IMR-90 (cell line): Measurements from ENCODE around the gene SVOPL. TPM values are rescaled to one million over a fixed set of nuclear protein-coding genes. Genes with fewer than 3 reads are reported as not detected.

Experiments
- ATAC-seq: fragments of 200-7000 bp; cut with Tn5 transposase; 2 replicates; pipeline ENCODE4 v1.9.1; 2020; ENCODE audit warnings: low read depth, mild to moderate bottlenecking, moderate library complexity
- BruUV-seq: library from RNA; stranded (reverse); fragments of 400-500 nt; replicated peaks from 2 replicates; lab custom pipeline; 2021; lab: Mats Ljungman, UMichigan
- CTCF ChIA-PET: fragments of 300-600 bp; formaldehyde crosslinking; extraction: SDS; loops from one replicate; lab custom pipeline; 2021; ENCODE audit warnings: antibody characterized with exemption; lab: Yijun Ruan, JAX
- POLR2A ChIA-PET: fragments of 300-600 bp; sonication (Branson Sonifier 250); formaldehyde crosslinking; loops from one replicate; lab custom pipeline; 2022; ENCODE audit warnings: antibody characterized with exemption; ENCODE audit not compliant: unreplicated experiment; lab: Charles Lee
- DNase-seq: peaks from one replicate; pipeline ENCODE4 v3.0.0; 2013
- H2AFZ ChIP-seq: replicated peaks from 2 replicates; pipeline ENCODE3; 2013; ENCODE audit warnings: low read length, mild to moderate bottlenecking; ENCODE audit not compliant: poor library complexity
- H2AK5ac ChIP-seq: 2 replicates; pipeline ENCODE4 v1.6.1; 2013; ENCODE audit warnings: low read depth, low read length, inconsistent platforms
- H2AK9ac ChIP-seq: replicated peaks from 2 replicates; pipeline ENCODE3; 2013; ENCODE audit warnings: mild to moderate bottlenecking, low read depth, low read length, moderate library complexity; ENCODE audit not compliant: poor library complexity
- H2BK120ac ChIP-seq: 2 replicates; pipeline ENCODE4 v1.6.1; 2013; ENCODE audit warnings: low read depth, low read length, inconsistent platforms
- H2BK15ac ChIP-seq: 3 replicates; pipeline ENCODE4 v1.6.1; 2013; ENCODE audit warnings: low read depth, low read length, inconsistent platforms
- H2BK20ac ChIP-seq: 2 replicates; pipeline ENCODE4 v1.6.1; 2013; ENCODE audit warnings: low read depth, mild to moderate bottlenecking, inconsistent platforms, low read length, moderate library complexity
- H2BK5ac ChIP-seq: 2 replicates; pipeline ENCODE4 v1.6.1; 2013; ENCODE audit warnings: mild to moderate bottlenecking, low read depth, low read length, inconsistent platforms; ENCODE audit not compliant: poor library complexity, severe bottlenecking
- H3K14ac ChIP-seq: replicated peaks from 2 replicates; pipeline ENCODE4 v1.6.1; 2013; ENCODE audit warnings: low read depth, low read length, inconsistent platforms
- H3K18ac ChIP-seq: 2 replicates; pipeline ENCODE4 v1.6.1; 2013; ENCODE audit warnings: low read depth, low read length, control low read depth
- H3K23ac ChIP-seq: 2 replicates; pipeline ENCODE4 v1.6.1; 2013; ENCODE audit warnings: low read depth, low read length, inconsistent platforms
- H3K27ac ChIP-seq: 2 replicates; pipeline ENCODE4 v1.5.1; 2013; ENCODE audit warnings: mild to moderate bottlenecking, control low read depth, low read length; ENCODE audit not compliant: insufficient read depth
- H3K27me3 ChIP-seq: 2 replicates; pipeline ENCODE4 v1.6.1; 2013; ENCODE audit warnings: low read length; ENCODE audit not compliant: control insufficient read depth, insufficient read depth
- H3K36me3 ChIP-seq: 2 replicates; pipeline ENCODE4 v1.6.1; 2013; ENCODE audit warnings: low read length, mixed read lengths; ENCODE audit not compliant: control insufficient read depth, insufficient read depth
- H3K4ac ChIP-seq: 2 replicates; pipeline ENCODE4 v1.6.1; 2013; ENCODE audit warnings: low read depth, low read length, inconsistent platforms
- H3K4me1 ChIP-seq: 2 replicates; pipeline ENCODE4 v1.6.1; 2013; ENCODE audit warnings: low read length, mixed read lengths; ENCODE audit not compliant: control insufficient read depth, insufficient read depth
- H3K4me2 ChIP-seq: 2 replicates; pipeline ENCODE4 v1.6.1; 2013; ENCODE audit warnings: low read depth, mild to moderate bottlenecking, control low read depth, low read length, moderate library complexity
- H3K4me3 ChIP-seq: 2 replicates; pipeline ENCODE4 v1.5.1; 2013; ENCODE audit warnings: low read depth, mild to moderate bottlenecking, control low read depth, low read length, moderate library complexity; ENCODE audit not compliant: insufficient read depth
- H3K56ac ChIP-seq: 2 replicates; pipeline ENCODE4 v1.6.1; 2013; ENCODE audit warnings: low read length, inconsistent platforms; ENCODE audit not compliant: insufficient read depth; ENCODE audit errors: extremely low read depth
- H3K79me1 ChIP-seq, 2 experiments: 2 replicates each; pipeline ENCODE4 v1.6.1; 2013; ENCODE audit warnings: low read length in 2 of 2, inconsistent platforms in 1 of 2, low read depth in 1 of 2
- H3K9ac ChIP-seq: 2 replicates; pipeline ENCODE4 v1.6.1; 2013; ENCODE audit warnings: low read depth, low read length, control low read depth
- H3K9me1 ChIP-seq: 2 replicates; pipeline ENCODE4 v1.6.1; 2013; ENCODE audit warnings: low read length, inconsistent platforms; ENCODE audit not compliant: insufficient read depth
- H3K9me3 ChIP-seq: 2 replicates; pipeline ENCODE4 v1.6.1; 2013; ENCODE audit warnings: low read length; ENCODE audit not compliant: control insufficient read depth, insufficient read depth
- H4K20me1 ChIP-seq: 2 replicates; pipeline ENCODE4 v1.6.1; 2013; ENCODE audit warnings: low read length, inconsistent platforms; ENCODE audit not compliant: insufficient read depth
- H4K5ac ChIP-seq: 2 replicates; pipeline ENCODE4 v1.6.1; 2013; ENCODE audit warnings: mild to moderate bottlenecking, low read depth, low read length, control low read depth
- H4K8ac ChIP-seq, 2 experiments: 2 replicates each; pipeline ENCODE4 v1.6.1; 2013; ENCODE audit warnings: low read depth in 2 of 2, low read length in 2 of 2, control low read depth in 1 of 2, inconsistent platforms in 1 of 2
- H4K91ac ChIP-seq: 2 replicates; pipeline ENCODE4 v1.6.1; 2013; ENCODE audit warnings: low read depth, low read length, inconsistent platforms; ENCODE audit not compliant: insufficient read depth
- CEBPB ChIP-seq: IDR thresholded peaks from 2 replicates; pipeline ENCODE4 v1.6.1; 2012; ENCODE audit warnings: low read depth, low read length, improper control_type of control experiment
- FOS ChIP-seq: fragments of 150-350 bp; IDR thresholded peaks from 2 replicates; pipeline ENCODE4 v1.6.1; 2016; ENCODE audit warnings: low read depth, low read length
- WGBS, 2 experiments: methylation state at CpG; one replicate each; pipeline versions ENCODE4 v1.1.5 to v1.1.7; 2013; ENCODE audit warnings: missing lambda C conversion rate in 2 of 2; ENCODE audit not compliant: insufficient read length in 1 of 2; ENCODE audit errors: extremely low coverage in 2 of 2; 5-methylcytosine and 5-hydroxymethylcytosine counted together
- dilution Hi-C: fragments of 300-500 bp; cut with HindIII; formaldehyde crosslinking; loops from one replicate; pipeline ENCODE4 v1.14.3; 2018; ENCODE audit warnings: low sequenced_read_pairs; ENCODE audit not compliant: unreplicated experiment
- in situ Hi-C: fragments of 300-500 bp; cut with MboI; formaldehyde crosslinking; loops from 3 replicates; pipeline ENCODE4 v1.14.3; 2019; ENCODE audit warnings: low sequenced_read_pairs, inconsistent platforms, mixed read lengths
- intact Hi-C: fragments of 100-400 bp; cut with micrococcal nuclease; formaldehyde crosslinking; loops from 2 replicates; pipeline ENCODE4 v1.10.0; 2022
- polyA plus RNA-seq, 3 experiments: library from polyadenylated mRNA; depleted of rRNA; stranded (reverse); fragments of >200 nt; gene quantifications; 2 replicates each; pipeline ENCODE4 v1.2.3, GENCODE V29; 2012; ENCODE audit warnings: low replicate concordance in 1 of 3
- total RNA-seq: library from RNA; depleted of rRNA; stranded (reverse); fragments of >200 nt; gene quantifications from 2 replicates; pipeline ENCODE4 v1.2.3, GENCODE V29; 2012

The SVOPL gene
- total and polyA plus RNA-seq, 2 of the 4 experiments (the other 2 are of a cell fraction) = not detected

DNA sequence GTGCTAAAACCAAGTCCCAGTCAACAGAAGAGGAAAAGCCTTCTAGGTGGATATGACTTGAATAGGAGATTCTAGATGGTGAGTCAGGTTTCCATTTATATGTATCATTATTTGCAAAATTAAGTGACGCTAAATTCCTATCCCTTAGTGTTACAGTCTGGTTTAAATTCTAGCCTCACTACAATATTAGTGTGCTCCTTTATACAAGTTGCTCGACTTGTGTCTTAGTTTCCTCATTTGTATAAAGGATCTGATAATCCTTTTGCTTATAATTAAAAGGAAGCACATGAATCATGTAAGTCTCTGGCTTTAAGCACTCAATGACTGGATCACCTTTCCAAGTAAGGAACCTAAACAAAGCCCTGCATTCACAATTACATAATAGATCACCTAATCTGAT is 105.7 kb downstream of the SVOPL start:
- H3K14ac ChIP-seq = no peak overlapping the region
- H3K9ac ChIP-seq = no peak overlapping the region
- H3K4me2 ChIP-seq = no peak overlapping the region
- no TSS peak for BruUV-seq
- TF ChIP-seq FOS (no peak), CEBPB (no peak)
- H2AK5ac ChIP-seq = no peak overlapping the region
- H3K56ac ChIP-seq = no peak overlapping the region
- no peaks in the 10 kb centered on the region for H3K27me3 ChIP-seq
- in situ Hi-C loops (no loop called here), dilution Hi-C loops (no loop called here), intact Hi-C loops (no loop called here)
- no peak for ATAC-seq
- ChIA-PET CTCF (no interaction called here), POLR2A (no interaction called here)
- no peak overlapping the region for H3K4me3 ChIP-seq
- no peaks in the 10 kb centered on the region for H3K9me3 ChIP-seq
- no peak overlapping the region for H2AK9ac ChIP-seq
- no peak overlapping the region for H2BK15ac ChIP-seq
- no peak overlapping the region for H2AFZ ChIP-seq
- no peak overlapping the region for H3K27ac ChIP-seq
- no peak for DNase-seq
- H2BK5ac ChIP-seq = no peak overlapping the region
- H2BK20ac ChIP-seq = no peak overlapping the region
- H3K18ac ChIP-seq = no peak overlapping the region
- no peak overlapping the region for H3K23ac ChIP-seq
- no peak overlapping the region for H4K5ac ChIP-seq
- H3K9me1 ChIP-seq = no peaks in the 10 kb centered on the region
- H4K91ac ChIP-seq = no peak overlapping the region
- no peaks in the 10 kb centered on the region for H3K79me1 ChIP-seq
- no peaks in the 10 kb centered on the region for H3K36me3 ChIP-seq
- no peak overlapping the region for H2BK120ac ChIP-seq
- H4K8ac ChIP-seq = no peak overlapping the region
- H4K20me1 ChIP-seq = no peaks in the 10 kb centered on the region
- H3K4me1 ChIP-seq = no peaks in the 10 kb centered on the region
- no peak overlapping the region for H3K4ac ChIP-seq
- no CpG with 5 or more reads among the region's 2 CpGs for WGBS, 2 experiments
